DMS 273 (cell line): Measurements from ENCODE around the gene SF1.
A peak's percentile ranks its signal among the peaks of the same experiment; 100 is the strongest.

Experiments
- DNase-seq: peaks from one replicate; lab custom pipeline; 2025; ENCODE audit not compliant: unreplicated experiment; lab: John Stamatoyannopoulos, UW

SF1 gene

DNA sequence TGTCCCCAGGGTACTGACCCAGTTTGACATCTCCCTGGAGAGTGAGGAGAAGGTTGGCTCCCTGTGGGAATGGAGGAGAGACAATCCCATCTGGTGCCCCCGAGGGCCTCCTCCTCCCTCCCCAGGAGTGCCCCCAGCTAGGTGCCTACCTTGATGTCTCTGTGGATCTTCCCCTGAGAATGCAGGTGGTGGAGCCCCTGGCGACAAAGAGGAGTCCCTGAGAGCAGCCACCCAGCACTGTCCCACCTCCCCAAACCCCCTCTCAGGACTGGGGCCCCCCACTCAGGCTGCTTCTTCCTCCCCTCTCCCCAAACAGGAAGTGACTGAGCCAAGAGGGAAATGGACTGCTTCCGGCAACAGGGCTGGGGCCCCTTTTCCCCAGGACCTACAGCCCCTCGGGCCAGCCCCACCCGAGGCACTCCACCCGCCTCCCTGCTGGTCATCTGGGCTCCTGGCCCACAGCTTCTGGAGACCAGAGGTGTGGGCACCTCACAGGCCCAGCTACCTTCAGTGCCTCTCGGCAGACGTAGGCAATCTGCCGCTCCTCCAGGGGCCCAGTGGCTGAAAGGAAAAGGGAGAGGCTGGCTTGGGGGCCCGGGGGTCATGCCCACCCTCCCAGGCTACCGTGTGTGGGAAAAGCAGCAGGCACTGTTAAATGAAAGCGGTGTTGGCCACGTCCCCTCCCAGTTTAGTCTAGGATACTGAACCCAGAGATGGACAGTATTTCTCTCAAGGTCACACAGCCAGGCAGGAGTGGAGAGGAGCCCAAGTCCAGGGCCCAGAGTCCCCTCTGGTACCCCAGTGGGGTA, 23.4 kb upstream of the SF1 start:
- no peak for DNase-seq

GRCh38 chr11:64801158-64801464, 22.8 kb upstream of the SF1 start:
- no peak for DNase-seq

DNA sequence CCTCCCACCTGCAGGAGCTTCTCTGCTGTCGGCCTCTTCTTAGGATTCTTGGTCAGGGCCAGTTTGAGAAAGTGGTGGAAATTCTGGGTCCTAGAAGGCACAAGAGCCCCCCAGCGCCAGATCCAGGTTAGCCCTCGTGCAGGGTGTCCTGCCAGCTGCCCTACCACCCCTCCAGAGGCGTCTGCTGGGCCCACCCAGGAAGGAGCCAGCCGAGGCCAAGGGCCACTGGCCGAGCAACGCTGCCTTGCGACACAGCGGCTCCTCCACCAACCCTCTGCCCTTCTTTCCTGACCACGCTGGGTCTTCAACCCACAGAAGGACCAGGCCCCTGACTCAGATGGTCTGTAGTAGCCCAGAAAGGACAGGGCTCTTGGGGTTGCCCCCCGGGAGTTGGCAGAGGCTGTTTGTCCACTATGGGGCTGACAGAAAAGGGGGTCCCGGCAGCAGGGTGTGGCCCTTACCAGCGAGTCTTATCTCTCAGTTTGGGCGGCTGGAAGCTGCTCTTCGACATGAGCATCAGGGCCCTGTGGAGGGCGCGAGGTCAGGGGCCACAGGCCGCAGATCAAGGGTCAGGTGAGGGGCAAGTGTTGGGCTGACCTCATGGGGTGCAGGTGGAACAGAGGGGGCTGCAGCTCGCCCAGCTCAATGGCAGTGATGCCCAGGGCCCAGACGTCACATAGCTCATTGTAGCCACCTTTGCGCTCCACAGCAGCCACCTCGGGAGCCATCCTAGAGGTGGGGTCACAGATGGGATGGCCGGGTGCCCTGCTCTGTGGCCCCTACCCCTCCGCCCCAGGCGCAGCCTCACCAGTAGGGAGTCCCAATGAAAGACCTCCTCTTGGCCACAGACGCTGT, 22.2 kb upstream of the SF1 start:
- DNase-seq: no peak

DNA sequence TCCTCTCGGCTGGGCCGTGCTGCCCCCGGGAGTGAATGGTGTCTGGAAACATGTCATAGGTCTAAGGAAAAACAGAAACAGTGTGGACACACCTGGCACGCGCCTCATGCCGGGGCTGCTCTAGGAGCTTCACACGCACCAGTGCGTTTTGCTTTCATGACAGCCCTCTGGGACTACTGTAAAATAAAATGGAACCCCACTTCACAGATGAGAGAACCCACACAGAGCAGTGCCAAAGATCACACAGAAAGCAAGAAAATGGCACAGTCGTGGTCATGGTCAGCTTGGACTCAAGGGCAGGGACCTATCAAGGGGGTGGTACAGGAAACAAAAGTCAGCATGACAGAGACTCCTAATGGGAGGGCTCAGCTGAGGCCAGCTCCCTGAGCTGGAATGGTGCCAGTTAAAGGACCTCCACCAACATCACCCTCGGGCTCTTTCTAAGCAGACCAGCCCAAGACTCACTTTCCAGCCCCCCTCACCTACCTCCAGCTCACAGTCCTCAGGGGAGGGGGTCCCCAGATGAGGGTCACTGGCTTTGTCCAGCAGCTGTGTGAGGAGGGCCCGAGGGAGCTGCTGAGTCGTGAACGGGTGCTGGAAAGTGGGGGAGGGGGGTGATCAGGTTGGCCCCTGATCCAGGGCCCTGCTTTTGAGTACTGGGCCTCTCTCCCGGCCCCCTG, 21.4 kb upstream of the SF1 start:
- no peak for DNase-seq

DNA sequence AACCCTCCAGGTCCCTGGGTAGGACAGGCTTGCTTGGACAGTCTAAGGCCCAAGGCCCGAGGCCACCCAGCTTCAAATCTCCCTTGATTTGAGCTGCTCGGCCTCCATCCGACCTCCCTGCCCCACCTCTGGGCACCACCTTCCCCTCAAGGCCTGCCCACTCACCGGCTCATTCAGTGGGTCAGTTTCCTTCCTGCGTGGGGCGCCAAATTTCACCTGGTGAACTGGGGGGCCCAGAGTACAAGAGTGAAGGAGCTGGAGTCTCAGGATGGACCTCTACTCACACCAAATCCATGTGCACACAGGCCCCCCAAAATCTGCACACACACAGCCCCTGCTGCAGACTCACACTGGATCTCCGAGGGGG, 20.9 kb upstream of the SF1 start:
- no peak for DNase-seq

DNA sequence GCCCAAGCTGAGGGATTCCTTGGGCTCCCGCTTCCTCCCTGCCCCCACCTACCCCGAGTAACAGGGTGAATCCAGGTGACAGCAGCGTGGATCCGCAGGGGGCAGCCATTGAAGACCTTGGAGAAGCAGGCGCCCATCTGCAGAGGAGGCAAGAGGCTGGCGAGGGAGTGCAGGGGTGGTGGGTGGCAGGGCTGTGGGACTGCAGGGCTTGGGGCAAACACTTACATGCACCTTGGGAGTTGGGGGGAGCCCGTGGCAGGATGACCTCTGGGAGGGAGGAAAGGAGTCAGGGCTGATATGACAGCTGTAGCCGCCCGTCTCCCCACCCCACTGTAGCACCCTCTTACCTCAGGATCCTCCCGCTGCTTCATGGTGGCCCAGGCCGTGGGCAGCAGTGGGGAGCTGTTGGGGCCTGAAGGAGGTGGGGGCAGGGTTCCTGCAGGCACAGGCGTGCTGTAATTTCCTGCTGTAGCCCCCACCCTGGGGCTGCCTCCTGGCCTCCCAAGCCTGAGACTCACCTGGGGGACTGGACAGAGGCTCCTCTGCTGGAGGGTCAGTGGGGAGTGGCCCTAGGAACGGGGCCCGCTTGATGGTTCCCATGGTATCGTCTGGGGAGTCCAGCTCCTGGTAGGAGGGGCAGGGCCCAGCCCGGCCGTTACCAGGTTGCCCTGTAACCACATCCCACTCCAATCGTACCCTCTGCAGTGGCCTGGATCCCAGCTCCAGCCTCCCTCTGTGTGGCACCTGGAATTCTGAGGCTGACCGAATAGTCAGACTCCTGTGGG, 18.6 kb upstream of the SF1 start:
- no peak for DNase-seq

- no peak for DNase-seq
Observed at GRCh38 chr11:64796047-64796756, 17.9 kb upstream of the SF1 start.

DNA sequence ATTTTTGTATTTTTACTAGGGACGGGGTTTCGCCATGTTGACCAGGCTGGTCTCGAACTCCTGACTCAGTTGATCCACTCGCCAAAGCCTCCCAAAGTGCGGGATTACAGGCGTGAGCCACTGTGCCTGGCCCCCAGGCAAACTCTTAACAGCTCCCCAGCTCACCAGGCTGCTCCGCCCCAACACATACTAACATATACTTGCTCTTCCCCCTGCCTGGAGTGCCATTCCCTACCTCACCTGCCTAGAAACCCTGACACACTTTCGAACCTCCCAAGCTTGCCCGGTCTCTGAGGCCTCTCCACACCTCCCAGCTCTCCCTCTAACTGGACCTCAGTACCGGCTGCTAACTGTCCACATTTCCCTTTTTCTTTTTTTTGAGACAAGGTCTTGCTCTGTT, 16.2 kb upstream of the SF1 start:
- DNase-seq: no peak

- DNase-seq: no peak
Observed at GRCh38 chr11:64793271-64794160, 15.2 kb upstream of the SF1 start.

DNA sequence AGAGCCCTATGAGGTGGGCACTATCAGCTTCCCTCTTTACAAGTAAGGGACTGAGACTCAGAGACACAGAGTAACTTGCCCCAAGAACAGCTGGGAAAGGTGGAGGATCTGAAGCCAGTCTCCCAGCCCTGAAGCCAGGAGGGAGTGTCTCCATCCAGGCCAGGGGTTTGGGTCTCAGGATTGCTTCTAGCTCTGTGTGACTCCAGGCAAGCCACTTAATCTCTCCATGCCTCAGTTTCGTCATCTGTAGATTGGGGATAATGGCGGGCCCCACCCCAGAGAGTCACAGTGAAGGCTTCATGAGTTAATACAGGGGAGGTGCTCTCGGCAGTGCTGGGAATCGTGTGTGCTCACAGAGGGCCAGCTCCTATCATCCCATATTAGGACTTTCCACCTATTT, 14.1 kb upstream of the SF1 start:
- DNase-seq: no peak

- peak; percentile 21 for DNase-seq
Observed at GRCh38 chr11:64791781-64792291, 13.5 kb upstream of the SF1 start.

DNA sequence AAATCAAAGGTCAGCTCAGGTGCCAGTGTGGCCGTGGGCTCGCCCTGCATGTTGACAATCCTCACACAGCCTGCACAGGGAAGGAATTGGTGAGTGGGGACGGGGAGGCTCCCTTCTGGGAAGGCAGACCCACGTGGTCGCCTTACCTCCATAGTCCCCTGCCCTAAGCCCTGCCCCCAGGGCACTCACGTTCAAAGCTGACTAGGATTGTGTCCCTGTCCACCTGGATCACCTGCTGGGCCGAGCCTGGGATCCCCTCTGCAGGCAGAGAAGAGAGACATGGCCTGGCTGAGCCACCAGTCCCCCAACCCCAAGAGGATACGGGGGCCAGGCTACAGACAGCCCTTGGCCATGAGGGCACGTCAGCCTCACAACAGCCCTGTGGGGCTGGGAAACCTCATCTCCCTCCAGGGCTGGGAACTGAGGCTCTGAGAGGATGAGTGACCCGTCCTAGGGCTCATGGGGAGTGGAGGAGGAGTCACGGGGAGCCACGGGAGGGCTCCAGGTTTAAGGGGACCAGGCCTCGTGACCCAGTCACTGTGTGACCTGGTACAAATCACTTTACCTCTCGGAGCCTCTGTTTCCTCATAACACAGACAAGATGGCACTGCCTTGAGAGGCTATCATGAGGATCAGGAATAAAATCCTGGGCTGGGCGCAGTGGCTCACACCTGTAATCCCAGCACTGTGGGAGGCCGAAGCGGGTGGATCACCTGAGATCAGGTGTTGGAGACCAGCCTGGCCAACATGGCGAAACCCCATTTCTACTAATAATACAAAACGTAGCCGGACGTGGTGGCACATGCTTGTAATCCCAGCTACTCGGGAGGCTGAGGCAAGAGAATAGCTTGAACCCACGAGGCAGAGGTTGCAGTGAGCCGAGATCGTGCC, 12.1 kb upstream of the SF1 start:
- DNase-seq: no peak

- DNase-seq: no peak
Observed at GRCh38 chr11:64789331-64790204, 11.2 kb upstream of the SF1 start.

- DNase-seq: no peak
Observed at GRCh38 chr11:64788321-64789215, 10.2 kb upstream of the SF1 start.

GRCh38 chr11:64787526-64788320, 9.4 kb upstream of the SF1 start:
- peak; percentile 61 for DNase-seq

DNA sequence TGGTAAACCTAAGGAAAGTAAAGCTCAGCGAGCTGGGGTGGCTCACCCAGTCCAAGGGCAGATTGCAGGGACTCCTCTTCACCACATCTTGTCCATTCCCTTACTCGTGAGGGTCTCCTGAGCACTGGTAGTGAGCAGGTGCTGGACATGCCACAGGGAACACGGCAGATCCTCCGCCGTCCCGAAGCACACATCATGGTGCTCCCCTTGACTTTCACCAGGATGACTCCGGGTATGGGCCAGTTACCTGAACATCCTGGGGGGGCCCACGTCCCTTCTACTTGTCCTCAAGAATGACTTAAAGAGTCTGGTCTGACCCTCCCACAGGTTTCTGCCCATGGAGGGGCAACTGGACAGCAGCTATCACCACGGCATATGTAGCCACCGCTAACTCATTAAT, 8.0 kb upstream of the SF1 start:
- no peak for DNase-seq
